Adrenal gland (tissue), 12 donors: ENCODE data around the gene HMCN2. TPM values are rescaled to one million over a fixed set of nuclear protein-coding genes. Genes with fewer than 3 reads are reported as not detected.

ENCODE experiments used
- DNase-seq, 7 donors: peaks; one replicate each; pipeline ENCODE4 v3.0.0-alpha.2; 2019 to 2020
- H3K27ac ChIP-seq, 5 donors: fragments of 200-600 bp; sonication (generic) in 4 of 5; 1 replicate in 3 of 5; 2 replicates in 2 of 5; pipeline versions ENCODE4 v1.5.1 to v1.8.0; 2016 to 2020; ENCODE audit warnings: mild to moderate bottlenecking in 1 of 5
- H3K27me3 ChIP-seq: fragments of 200-600 bp; 2 replicates; pipeline ENCODE4 v1.8.0; 2021
- H3K36me3 ChIP-seq, 2 donors: fragments of 200-600 bp; replicated peaks in 1 of 2; 1 replicate in 1 of 2; 2 replicates in 1 of 2; pipeline versions ENCODE4 v1.5.1 to v1.8.0; 2018 to 2022
- H3K4me1 ChIP-seq, 2 donors: fragments of 200-600 bp; replicated peaks in 1 of 2; 1 replicate in 1 of 2; 2 replicates in 1 of 2; pipeline versions ENCODE4 v1.5.1 to v1.8.0; 2018 to 2021
- H3K4me3 ChIP-seq, 4 donors: fragments of 200-600 bp; sonication (generic) in 3 of 4; one replicate each; pipeline ENCODE4 v1.5.1; 2016 to 2018
- H3K9me3 ChIP-seq, 3 donors: fragments of 200-600 bp; sonication (generic) in 1 of 3; replicated peaks in 1 of 3; 1 replicate in 2 of 3; 2 replicates in 1 of 3; pipeline versions ENCODE4 v1.5.1 to v1.8.0; 2016 to 2021
- POLR2A ChIP-seq, 2 donors: fragments of 450-650 bp; IDR thresholded peaks; one replicate each; pipeline ENCODE4 v1.6.1; 2017; ENCODE audit warnings: antibody characterized with exemption in 2 of 2, mild to moderate bottlenecking in 2 of 2, moderate library complexity in 1 of 2
- WGBS, 4 donors: extraction: QIAGEN DNeasy Blood & Tissue Kit in 2 of 4; methylation state at CpG; one replicate each; pipeline versions ENCODE4 v1.1.5 to v1.1.7; 2013 to 2017; 5-methylcytosine and 5-hydroxymethylcytosine counted together
- intact Hi-C, 2 donors: fragments of 100-400 bp; cut with DNase I; formaldehyde crosslinking; loops; one replicate each; pipeline versions ENCODE4 v1.14.1 to v1.15.0; 2022 to 2023
- polyA plus RNA-seq, 3 donors: library from polyadenylated mRNA; stranded (reverse); fragments of 200-250 nt in 2 of 3; fragments of 350-450 nt in 1 of 3; fragmentation: Illumina TruSeq in 1 of 3; extraction: RNeasy Lipid Tissue Mini Kit (QIAGEN cat#74804) in 1 of 3; gene quantifications; one replicate each; pipeline ENCODE4 v1.2.3, GENCODE V29; 2013 to 2014
- total RNA-seq, 9 donors: library from RNA; depleted of rRNA in 4 of 9; stranded (reverse); fragments of >200 nt in 4 of 9; fragments of 120-200 nt in 1 of 9; fragmentation: NEBNext Ultra II Directional in 1 of 9; extraction: Animal tissue kit (Norgen Biotek cat#: 25700) in 1 of 9; gene quantifications; one replicate each; pipeline versions ENCODE4 v1.1.0 to v1.2.4, GENCODE V29; 2013 to 2023
- TF ChIP-seq, protein P1 (sequence below), 6 experiments: fragments of 450-650 bp in 4 of 6; fragments of 200-600 bp in 2 of 6; sonication (generic) in 1 of 6; IDR thresholded peaks; 1 replicate in 5 of 6; 2 replicates in 1 of 6; pipeline versions ENCODE4 v1.5.1 to v1.8.0; 2016 to 2021; ENCODE audit warnings: antibody characterized with exemption in 6 of 6, mild to moderate bottlenecking in 2 of 6, moderate library complexity in 1 of 6
- donor health status: healthy with polysubstance abuse.
- donor health status: Bipolar disorder and iron deficiency.
- donor health status: DM: yes; HTN: yes; CAD: no.
- donor health status: DM: no; HTN: no; CAD: no.
- donor health status: DM: no; HTN: no; CAD: no.
- donor health status: DM: yes; HTN: yes; CAD: no.

Gene HMCN2
- total and polyA plus RNA-seq, 12 donors, result 0.05 to 25.8 (median 0.42) TPM; not detected in 1

DNA sequence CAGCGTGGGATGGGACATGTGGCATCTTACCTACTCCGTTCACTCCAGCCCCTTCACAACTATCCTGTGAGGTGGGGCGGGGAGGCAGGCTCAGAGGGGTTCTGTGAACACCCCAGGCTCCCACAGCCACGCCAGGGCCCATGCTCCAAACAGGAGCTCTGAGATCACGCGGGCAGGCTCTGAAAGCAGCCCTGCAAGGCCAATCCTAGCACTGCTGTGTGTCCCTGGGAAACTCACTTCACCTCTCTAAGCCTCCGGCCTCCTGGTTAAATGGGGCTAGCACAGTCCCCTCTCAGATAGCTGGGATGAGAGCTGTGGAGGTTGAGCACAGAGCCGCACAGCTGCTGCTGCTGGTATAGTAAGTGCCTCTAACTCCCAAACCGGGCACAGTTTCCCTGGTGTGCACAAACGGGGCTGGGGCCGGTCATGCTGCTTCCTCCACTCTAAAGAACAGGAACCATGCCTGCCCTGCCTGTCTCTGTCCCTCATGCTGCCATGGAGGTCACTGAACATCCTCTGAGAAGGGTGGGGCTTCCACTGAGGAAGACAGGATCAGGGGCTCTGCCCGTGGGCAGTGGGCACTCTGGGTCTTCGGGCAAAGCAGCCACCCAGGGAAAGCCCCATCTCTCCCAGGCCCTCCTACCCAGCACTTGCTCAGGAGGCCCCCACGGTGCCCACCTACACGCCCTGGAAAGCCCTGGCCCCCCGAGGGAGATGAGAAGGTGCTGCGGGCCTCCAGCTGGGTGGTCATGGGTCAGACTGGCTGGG lies 166.2 kb downstream of the HMCN2 start:
- TF ChIP-seq, protein P1, sequence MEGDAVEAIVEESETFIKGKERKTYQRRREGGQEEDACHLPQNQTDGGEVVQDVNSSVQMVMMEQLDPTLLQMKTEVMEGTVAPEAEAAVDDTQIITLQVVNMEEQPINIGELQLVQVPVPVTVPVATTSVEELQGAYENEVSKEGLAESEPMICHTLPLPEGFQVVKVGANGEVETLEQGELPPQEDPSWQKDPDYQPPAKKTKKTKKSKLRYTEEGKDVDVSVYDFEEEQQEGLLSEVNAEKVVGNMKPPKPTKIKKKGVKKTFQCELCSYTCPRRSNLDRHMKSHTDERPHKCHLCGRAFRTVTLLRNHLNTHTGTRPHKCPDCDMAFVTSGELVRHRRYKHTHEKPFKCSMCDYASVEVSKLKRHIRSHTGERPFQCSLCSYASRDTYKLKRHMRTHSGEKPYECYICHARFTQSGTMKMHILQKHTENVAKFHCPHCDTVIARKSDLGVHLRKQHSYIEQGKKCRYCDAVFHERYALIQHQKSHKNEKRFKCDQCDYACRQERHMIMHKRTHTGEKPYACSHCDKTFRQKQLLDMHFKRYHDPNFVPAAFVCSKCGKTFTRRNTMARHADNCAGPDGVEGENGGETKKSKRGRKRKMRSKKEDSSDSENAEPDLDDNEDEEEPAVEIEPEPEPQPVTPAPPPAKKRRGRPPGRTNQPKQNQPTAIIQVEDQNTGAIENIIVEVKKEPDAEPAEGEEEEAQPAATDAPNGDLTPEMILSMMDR (IDR thresholded peaks at IDR 0.05), result no peak
- TF ChIP-seq POLR2A (IDR thresholded peaks at IDR 0.05), result no peak
- intact Hi-C loops, result no loop called here
- DNase-seq, result no peak
- Histone ChIP-seq H3K4me3 (no peak overlapping the region), H3K27me3 (no peaks in the 10 kb centered on the region), H3K36me3 (no peaks in the 10 kb centered on the region), H3K27ac (no peak overlapping the region), H3K4me1 (peaks cover 3 to 13% of the 10 kb centered on the region in 2 donors), H3K9me3 (no peaks in the 10 kb centered on the region)
- WGBS, 4 donors, result 74 to 88% (median 85%) methylated on average over 5 to 17 of the region's 17 CpGs

DNA sequence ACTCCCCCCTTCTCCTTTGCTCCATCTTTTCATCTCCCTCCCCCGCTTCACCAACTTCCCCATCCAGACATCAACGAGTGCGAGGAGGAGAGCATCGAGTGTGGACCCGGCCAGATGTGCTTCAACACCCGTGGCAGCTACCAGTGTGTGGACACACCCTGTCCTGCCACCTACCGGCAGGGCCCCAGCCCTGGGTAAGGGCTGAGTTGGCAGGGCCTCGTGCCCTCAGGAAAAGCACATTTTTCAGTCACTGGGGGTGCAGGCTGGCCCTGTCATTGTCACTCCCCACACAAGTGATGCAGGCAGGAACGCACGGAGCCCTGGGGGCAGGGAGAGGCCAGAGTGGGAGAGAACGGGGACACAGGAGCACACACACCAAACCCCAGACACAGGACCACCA lies 166.8 kb downstream of the HMCN2 start:
- no peaks in the 10 kb centered on the region for H3K27me3 ChIP-seq
- WGBS, 4 donors, result 51 to 91% (median 63%) methylated on average over 6 to 11 of the region's 11 CpGs
- intact Hi-C loops, result no loop called here
- H3K4me1 ChIP-seq, result peaks cover 3 to 13% of the 10 kb centered on the region in 2 donors
- H3K4me3 ChIP-seq, result no peak overlapping the region
- H3K36me3 ChIP-seq, result no peaks in the 10 kb centered on the region
- no peak for DNase-seq
- H3K27ac ChIP-seq, result no peak overlapping the region
- TF ChIP-seq, protein P1 (IDR thresholded peaks at IDR 0.05), result no peak
- no peak for TF ChIP-seq POLR2A (IDR thresholded peaks at IDR 0.05)
- H3K9me3 ChIP-seq, result no peaks in the 10 kb centered on the region

DNA sequence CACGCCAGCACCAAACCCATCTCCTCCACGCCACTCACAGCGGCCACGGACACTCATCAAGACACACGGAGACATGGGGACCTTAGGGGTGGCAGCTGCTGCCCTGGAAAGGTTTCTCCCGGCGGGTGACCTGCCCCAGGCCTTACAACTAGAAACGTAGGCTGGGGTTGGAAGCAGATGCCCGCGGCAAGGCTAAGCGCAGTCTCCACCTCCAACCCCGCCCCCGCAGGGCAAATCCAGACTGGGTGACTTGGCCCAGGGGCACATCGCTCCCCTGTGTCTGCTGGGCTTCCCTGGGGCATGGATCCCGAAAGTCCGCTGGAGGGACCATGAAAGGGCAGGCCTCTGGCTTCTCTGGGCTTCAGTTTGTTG lies 167.2 kb downstream of the HMCN2 start:
- Histone ChIP-seq H3K4me3 (no peak overlapping the region), H3K27me3 (no peaks in the 10 kb centered on the region), H3K9me3 (no peaks in the 10 kb centered on the region), H3K4me1 (peaks cover 3 to 13% of the 10 kb centered on the region in 2 donors), H3K36me3 (no peaks in the 10 kb centered on the region), H3K27ac (no peak overlapping the region)
- TF ChIP-seq, protein P1 (IDR thresholded peaks at IDR 0.05), result no peak
- no peak for TF ChIP-seq POLR2A (IDR thresholded peaks at IDR 0.05)
- 56 to 85% (median 60%) methylated on average over 11 to 16 of the region's 16 CpGs; no CpG with 5 or more reads in 1 of the 4 donors for WGBS, 4 donors
- DNase-seq, result no peak
- intact Hi-C loops, result no loop called here

DNA sequence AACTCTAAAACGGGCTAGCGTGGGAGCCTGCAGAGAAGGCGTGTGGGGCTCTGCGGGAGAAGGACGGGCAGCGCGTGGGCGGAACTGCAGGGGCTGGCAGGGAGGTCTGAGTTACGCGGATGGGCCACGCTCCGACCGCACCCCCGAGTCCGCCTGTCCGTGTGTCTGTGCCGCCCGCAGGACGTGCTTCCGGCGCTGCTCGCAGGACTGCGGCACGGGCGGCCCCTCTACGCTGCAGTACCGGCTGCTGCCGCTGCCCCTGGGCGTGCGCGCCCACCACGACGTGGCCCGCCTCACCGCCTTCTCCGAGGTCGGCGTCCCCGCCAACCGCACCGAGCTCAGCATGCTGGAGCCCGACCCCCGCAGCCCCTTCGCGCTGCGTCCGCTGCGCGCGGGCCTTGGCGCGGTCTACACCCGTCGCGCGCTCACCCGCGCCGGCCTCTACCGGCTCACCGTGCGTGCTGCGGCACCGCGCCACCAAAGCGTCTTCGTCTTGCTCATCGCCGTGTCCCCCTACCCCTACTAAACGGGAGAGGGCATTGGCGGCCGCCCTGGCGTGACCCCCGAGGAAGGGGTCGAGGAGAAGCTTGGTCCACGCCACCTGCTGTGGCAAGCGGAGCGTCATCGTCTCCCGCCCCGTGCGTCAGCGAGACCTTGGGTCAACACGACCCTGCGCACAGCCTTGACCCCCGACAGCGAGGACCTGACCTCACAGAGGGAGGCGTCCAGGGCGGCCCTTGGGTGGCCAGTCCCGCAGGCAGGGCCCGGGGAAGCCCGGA lies 167.8 kb downstream of the HMCN2 start:
- H3K4me1 ChIP-seq, result peaks cover 3 to 13% of the 10 kb centered on the region in 2 donors
- peak in 5 of 7 donors; percentile 29 to 62 (median 58) for DNase-seq
- TF ChIP-seq, protein P1 (IDR thresholded peaks at IDR 0.05), result peak; percentile 36 to 80 (median 56)
- TF ChIP-seq POLR2A (IDR thresholded peaks at IDR 0.05), result no peak
- intact Hi-C loops, result no loop called here
- H3K27ac ChIP-seq, result no peak overlapping the region
- peak overlapping the region in 1 of 4 donors; percentile 11 for H3K4me3 ChIP-seq
- no peaks in the 10 kb centered on the region for H3K36me3 ChIP-seq
- H3K9me3 ChIP-seq, result no peaks in the 10 kb centered on the region
- H3K27me3 ChIP-seq, result no peaks in the 10 kb centered on the region
- 0 to 9% (median 3%) methylated on average over 11 to 92 of the region's 92 CpGs for WGBS, 4 donors
